Neural crest cell (in vitro differentiated cells): ENCODE results near the gene NUP98. TPM values are rescaled to one million over a fixed set of nuclear protein-coding genes. Genes with fewer than 3 reads are reported as not detected.

Source experiments
- DNase-seq: peaks from one replicate; pipeline ENCODE4 v3.0.0; 2021; ENCODE audit warnings: low read depth, mixed read lengths, low spot score
- H3K27ac Mint-ChIP-seq: one replicate; pipeline ENCODE4 v1.8.0; 2021; ENCODE audit warnings: mild to moderate bottlenecking, mixed read lengths; ENCODE audit not compliant: unreplicated experiment
- H3K27me3 Mint-ChIP-seq: 2 replicates; pipeline ENCODE4 v1.8.0; 2021; ENCODE audit warnings: low read depth, mild to moderate bottlenecking, mixed read lengths
- H3K36me3 Mint-ChIP-seq: 2 replicates; pipeline ENCODE4 v1.8.0; 2021; ENCODE audit warnings: low read depth, mild to moderate bottlenecking, mixed read lengths
- H3K4me1 Mint-ChIP-seq: 2 replicates; pipeline ENCODE4 v1.8.0; 2021; ENCODE audit warnings: mixed read lengths
- H3K4me3 Mint-ChIP-seq: one replicate; pipeline ENCODE4 v1.8.0; 2021; ENCODE audit warnings: mild to moderate bottlenecking, mixed read lengths
- H3K9me3 Mint-ChIP-seq: 2 replicates; pipeline ENCODE4 v1.8.0; 2021; ENCODE audit warnings: mixed read lengths
- CTCF ChIP-seq: fragments of 200-600 bp; sonication (generic); conservative IDR thresholded peaks from 2 replicates; pipeline ENCODE4 v1.5.0; 2021; ENCODE audit warnings: antibody characterized with exemption, mild to moderate bottlenecking
- total RNA-seq: library from RNA; stranded (reverse); gene quantifications from 2 replicates; pipeline ENCODE4 v1.2.1, GENCODE V29; 2021

Gene NUP98
- total RNA-seq, 1 donor from 2014 or later, result 96.8 TPM

- no peak for DNase-seq
- H3K27ac Mint-ChIP-seq, result peak within 1 kb of the TSS; percentile 75
- no peaks in the 10 kb centered on the region for H3K9me3 Mint-ChIP-seq
- H3K36me3 Mint-ChIP-seq, result peaks cover 12% of the 10 kb centered on the region
- no peak within 1 kb of the TSS for H3K4me3 Mint-ChIP-seq
- no peak for TF ChIP-seq CTCF
- H3K4me1 Mint-ChIP-seq, result no peaks in the 10 kb centered on the region
- H3K27me3 Mint-ChIP-seq, result no peaks in the 10 kb centered on the region
These were observed 125.8 kb downstream of the NUP98 start, which contains the start of gene CHRNA10 for GRCh38 chr11:3671334-3672254. Gene CHRNA10, minus strand, starts transcription at chr11:3671384. Its CDS starts 72 bp downstream, at chr11:3671312.

GRCh38 chr11:3669742-3670183 lies 127.6 kb downstream of the NUP98 start:
- Mint-ChIP-seq H3K27ac (no peak overlapping the region), H3K27me3 (no peaks in the 10 kb centered on the region), H3K4me3 (no peak overlapping the region), H3K9me3 (no peaks in the 10 kb centered on the region), H3K36me3 (peaks cover 15% of the 10 kb centered on the region), H3K4me1 (no peaks in the 10 kb centered on the region)
- TF ChIP-seq CTCF, result no peak
- no peak for DNase-seq

- Mint-ChIP-seq H3K36me3 (peaks cover 17% of the 10 kb centered on the region), H3K9me3 (no peaks in the 10 kb centered on the region), H3K4me3 (no peak overlapping the region), H3K27me3 (no peaks in the 10 kb centered on the region), H3K4me1 (no peaks in the 10 kb centered on the region), H3K27ac (peak overlapping the region; percentile 87)
- DNase-seq, result no peak
- TF ChIP-seq CTCF, result no peak
These were observed 128.2 kb downstream of the NUP98 start for GRCh38 chr11:3669128-3669527.

- H3K4me1 Mint-ChIP-seq, result no peaks in the 10 kb centered on the region
These were observed 130.0 kb downstream of the NUP98 start for GRCh38 chr11:3667149-3668035.

More at GRCh38 chr11:3667149-3668035, 130.0 kb downstream of the NUP98 start:
- DNase-seq, result no peak
- H3K27me3 Mint-ChIP-seq, result no peaks in the 10 kb centered on the region
- H3K36me3 Mint-ChIP-seq, result peaks cover 24% of the 10 kb centered on the region
- H3K4me3 Mint-ChIP-seq, result no peak overlapping the region
- no peak for TF ChIP-seq CTCF
- H3K27ac Mint-ChIP-seq, result no peak overlapping the region
- H3K9me3 Mint-ChIP-seq, result no peaks in the 10 kb centered on the region
